Activated CD8-positive, alpha-beta T cell treated with anti-CD3 and anti-CD28 coated beads for 36 hours (primary cell): ENCODE data around the gene WDPCP. TPM values are rescaled to one million over a fixed set of nuclear protein-coding genes. Genes with fewer than 3 reads are reported as not detected.

Experiments used
- ATAC-seq: fragments of 200-7000 bp; cut with Tn5 transposase; one replicate; pipeline ENCODE4 v1.10.0; 2021; ENCODE audit warnings: mild to moderate bottlenecking, moderate library complexity
- CTCF ChIA-PET: fragments of 350-600 bp; sonication (Branson Sonifier 250); formaldehyde crosslinking; loops from one replicate; lab custom pipeline; 2021; ENCODE audit warnings: antibody characterized with exemption; lab: Charles Lee
- POLR2A ChIA-PET: fragments of 350-600 bp; sonication (Branson Sonifier 250); formaldehyde crosslinking; loops from one replicate; lab custom pipeline; 2021; ENCODE audit warnings: antibody characterized with exemption; lab: Charles Lee
- DNase-seq: peaks from one replicate; pipeline ENCODE4 v3.0.0-alpha.2; 2020
- H3K27ac Mint-ChIP-seq: one replicate; pipeline ENCODE4 v1.8.0; 2021; ENCODE audit warnings: mild to moderate bottlenecking, mixed read lengths
- H3K27me3 Mint-ChIP-seq: one replicate; pipeline ENCODE4 v1.8.0; 2021; ENCODE audit warnings: mixed read lengths
- H3K36me3 Mint-ChIP-seq: one replicate; pipeline ENCODE4 v1.8.0; 2021; ENCODE audit warnings: low read depth, mixed read lengths
- H3K4me1 Mint-ChIP-seq: one replicate; pipeline ENCODE4 v1.8.0; 2021; ENCODE audit warnings: low read depth, mixed read lengths
- H3K4me3 Mint-ChIP-seq: one replicate; pipeline ENCODE4 v1.8.0; 2021; ENCODE audit warnings: mild to moderate bottlenecking, moderate library complexity, mixed read lengths
- H3K9me3 Mint-ChIP-seq: one replicate; pipeline ENCODE4 v1.8.0; 2021; ENCODE audit warnings: mixed read lengths
- CTCF ChIP-seq: fragments of 200-600 bp; IDR thresholded peaks from one replicate; pipeline ENCODE4 v1.8.0; 2022; ENCODE audit warnings: antibody characterized with exemption, mild to moderate bottlenecking
- intact Hi-C: fragments of 100-400 bp; cut with micrococcal nuclease; formaldehyde crosslinking; loops from one replicate; pipeline ENCODE4 v1.10.0; 2022
- total RNA-seq, 2 experiments: library from RNA; stranded (reverse); gene quantifications; one replicate each; pipeline ENCODE4 v1.2.3, GENCODE V29; 2021

Gene WDPCP
- total RNA-seq, 2 experiments from 2014 or later: 5.0 to 5.8 TPM

GRCh38 chr2:63127594-63127993, 460.7 kb downstream of the WDPCP start:
- Mint-ChIP-seq H3K36me3 (peaks cover 3% of the 10 kb centered on the region), H3K27ac (no peak overlapping the region), H3K4me3 (no peak overlapping the region), H3K4me1 (no peaks in the 10 kb centered on the region), H3K27me3 (no peaks in the 10 kb centered on the region), H3K9me3 (peaks cover 18% of the 10 kb centered on the region)
- TF ChIP-seq CTCF: no peak
- no peak for ATAC-seq
- CTCF ChIA-PET: no interaction called here
- no peak for DNase-seq
- intact Hi-C loops: no loop called here
- POLR2A ChIA-PET: no interaction called here

GRCh38 chr2:63124850-63125249, 463.4 kb downstream of the WDPCP start:
- POLR2A ChIA-PET: no interaction called here
- H3K27ac Mint-ChIP-seq: no peak overlapping the region
- peaks cover 7% of the 10 kb centered on the region for H3K36me3 Mint-ChIP-seq
- intact Hi-C loops: no loop called here
- no peaks in the 10 kb centered on the region for H3K27me3 Mint-ChIP-seq
- no peak for TF ChIP-seq CTCF
- DNase-seq (no peak), ATAC-seq (no peak)
- H3K4me3 Mint-ChIP-seq: no peak overlapping the region
- CTCF ChIA-PET: interaction anchor here (1.2 kb wide), 1 partner anchor 37 kb away, joined by 3 read pairs; no protein-coding TSS in a partner anchor
- H3K4me1 Mint-ChIP-seq: no peaks in the 10 kb centered on the region
- H3K9me3 Mint-ChIP-seq: peaks cover 1% of the 10 kb centered on the region

GRCh38 chr2:63124218-63124617, 464.1 kb downstream of the WDPCP start:
- ATAC-seq (no peak), DNase-seq (no peak)
- Mint-ChIP-seq H3K4me1 (no peaks in the 10 kb centered on the region), H3K27me3 (no peaks in the 10 kb centered on the region), H3K27ac (no peak overlapping the region), H3K9me3 (peaks cover 1% of the 10 kb centered on the region), H3K36me3 (peaks cover 7% of the 10 kb centered on the region), H3K4me3 (no peak overlapping the region)
- intact Hi-C loops: no loop called here
- TF ChIP-seq CTCF: no peak
- POLR2A ChIA-PET: no interaction called here
- CTCF ChIA-PET: no interaction called here

GRCh38 chr2:63122921-63123320, 465.4 kb downstream of the WDPCP start:
- no peak for TF ChIP-seq CTCF
- no peak overlapping the region for H3K27ac Mint-ChIP-seq
- H3K4me3 Mint-ChIP-seq: no peak overlapping the region
- peaks cover 3% of the 10 kb centered on the region for H3K9me3 Mint-ChIP-seq
- CTCF ChIA-PET: no interaction called here
- POLR2A ChIA-PET: no interaction called here
- ATAC-seq (no peak), DNase-seq (no peak)
- H3K4me1 Mint-ChIP-seq: no peaks in the 10 kb centered on the region
- peaks cover 7% of the 10 kb centered on the region for H3K36me3 Mint-ChIP-seq
- intact Hi-C loops: no loop called here
- H3K27me3 Mint-ChIP-seq: no peaks in the 10 kb centered on the region

- DNase-seq (no peak), ATAC-seq (no peak)
- POLR2A ChIA-PET: no interaction called here
- intact Hi-C loops: no loop called here
- no peak overlapping the region for H3K27ac Mint-ChIP-seq
- peaks cover 7% of the 10 kb centered on the region for H3K36me3 Mint-ChIP-seq
- peaks cover 13% of the 10 kb centered on the region for H3K9me3 Mint-ChIP-seq
- TF ChIP-seq CTCF: no peak
- H3K4me3 Mint-ChIP-seq: no peak overlapping the region
- CTCF ChIA-PET: no interaction called here
- no peaks in the 10 kb centered on the region for H3K27me3 Mint-ChIP-seq
- no peaks in the 10 kb centered on the region for H3K4me1 Mint-ChIP-seq
These were observed 467.0 kb downstream of the WDPCP start for GRCh38 chr2:63121055-63121834.
